GM12892 (cell line): ENCODE results near the gene MADCAM1.

Experiments used
- POLR2A ChIP-seq: IDR thresholded peaks from 2 replicates; pipeline ENCODE4 v1.6.1; 2011; ENCODE audit warnings: low read depth, low read length, control low read depth
- POLR2AphosphoS5 ChIP-seq: IDR thresholded peaks from 2 replicates; pipeline ENCODE4 v1.6.1; 2011; ENCODE audit warnings: low read depth, low read length, control low read depth
- TAF1 ChIP-seq: IDR thresholded peaks from 2 replicates; pipeline ENCODE4 v1.6.1; 2011; ENCODE audit warnings: low read depth, mild to moderate bottlenecking, control low read depth, low read length, borderline replicate concordance

GRCh38 chr19:534088-534487, 37.8 kb downstream of the MADCAM1 start:
- TF ChIP-seq TAF1 (no peak), POLR2AphosphoS5 (no peak), POLR2A (no peak)
